PFSK-1 (cell line): ENCODE results near the gene TXNDC16.

Experiments used
- FOXP2 ChIP-seq: optimal IDR thresholded peaks from 2 replicates; pipeline ENCODE3; 2011; ENCODE audit warnings: borderline replicate concordance, control low read depth, inconsistent platforms; ENCODE audit not compliant: insufficient read depth; ENCODE audit errors: extremely low read length, extremely low read depth
- POLR2AphosphoS5 ChIP-seq: IDR thresholded peaks from 2 replicates; pipeline ENCODE4 v1.6.1; 2012; ENCODE audit warnings: low read depth, mild to moderate bottlenecking, control low read depth, low read length, moderate library complexity
- REST ChIP-seq, 2 experiments: IDR thresholded peaks; 2 replicates each; pipeline versions ENCODE4 v1.6.1 to v1.8.0; 2011 to 2012; ENCODE audit warnings: low read depth in 2 of 2, low read length in 2 of 2, control low read depth in 1 of 2, inconsistent platforms in 1 of 2, mild to moderate bottlenecking in 1 of 2, moderate library complexity in 1 of 2; ENCODE audit not compliant: insufficient read depth in 1 of 2
- SIN3A ChIP-seq: IDR thresholded peaks from 2 replicates; pipeline ENCODE4 v1.6.1; 2012; ENCODE audit warnings: mild to moderate bottlenecking, low read length, moderate library complexity, borderline replicate concordance; ENCODE audit not compliant: insufficient read depth
- TAF1 ChIP-seq: IDR thresholded peaks from 2 replicates; pipeline ENCODE4 v1.6.1; 2012; ENCODE audit warnings: low read length, control low read depth, borderline replicate concordance; ENCODE audit not compliant: insufficient read depth

TXNDC16 gene

GRCh38 chr14:52547526-52547925 lies 4.8 kb downstream of the TXNDC16 start:
- TF ChIP-seq POLR2AphosphoS5 (no peak), TAF1 (no peak), REST (IDR thresholded peaks at IDR 0.05; ENCODE audit: insufficient read depth in 1 of 2, low read depth in 2 of 2, low read length in 2 of 2) (no peak), FOXP2 (no peak), SIN3A (no peak)

- TF ChIP-seq TAF1, result no peak
- TF ChIP-seq POLR2AphosphoS5, result no peak
Observed at GRCh38 chr14:52547027-52547426, 5.3 kb downstream of the TXNDC16 start.

GRCh38 chr14:52546318-52546670 lies 6.0 kb downstream of the TXNDC16 start:
- TF ChIP-seq SIN3A (no peak), FOXP2 (no peak), TAF1 (no peak)

- TF ChIP-seq SIN3A, result no peak
- no peak for TF ChIP-seq POLR2AphosphoS5
- TF ChIP-seq REST (IDR thresholded peaks at IDR 0.05; ENCODE audit: insufficient read depth in 1 of 2, low read depth in 2 of 2, low read length in 2 of 2), result no peak
- TF ChIP-seq FOXP2, result no peak
Observed at GRCh38 chr14:52545584-52546317, 6.6 kb downstream of the TXNDC16 start.

- TF ChIP-seq POLR2AphosphoS5, result no peak
- TF ChIP-seq FOXP2, result no peak
- TF ChIP-seq TAF1, result no peak
- no peak for TF ChIP-seq REST (IDR thresholded peaks at IDR 0.05; ENCODE audit: insufficient read depth in 1 of 2, low read depth in 2 of 2, low read length in 2 of 2)
- no peak for TF ChIP-seq SIN3A
Observed at GRCh38 chr14:52538623-52539022, 13.7 kb downstream of the TXNDC16 start.

- TF ChIP-seq POLR2AphosphoS5 (no peak), REST (IDR thresholded peaks at IDR 0.05; ENCODE audit: insufficient read depth in 1 of 2, low read depth in 2 of 2, low read length in 2 of 2) (no peak), FOXP2 (no peak), SIN3A (no peak), TAF1 (no peak)
Observed at GRCh38 chr14:52536269-52536668, 16.0 kb downstream of the TXNDC16 start.
